Gastroesophageal sphincter (tissue), 3 donors: ENCODE data around the gene LRP1-AS.

Experiments used
- CTCF ChIP-seq, 4 experiments: fragments of 200-600 bp in 2 of 4; fragments of 450-650 bp in 2 of 4; sonication (generic) in 1 of 4; IDR thresholded peaks; one replicate each; pipeline ENCODE4 v1.5.1; 2017 to 2019; ENCODE audit warnings: antibody characterized with exemption in 4 of 4, mild to moderate bottlenecking in 2 of 4, moderate library complexity in 2 of 4
- POLR2AphosphoS5 ChIP-seq: sonication (generic); formaldehyde crosslinking; IDR thresholded peaks from one replicate; pipeline ENCODE4 v1.6.1; 2017; ENCODE audit warnings: antibody characterized with exemption

- TF ChIP-seq POLR2AphosphoS5 (no peak), CTCF (IDR thresholded peaks at IDR 0.05) (no peak)
These were observed 43.0 kb downstream of the LRP1-AS start for GRCh38 chr12:57104292-57104910.
